Activated naive CD4-positive, alpha-beta T cell treated with anti-CD3 and anti-CD28 coated beads, Interleukin-2, amount 50 U/mL, for 16 hours (primary cell): ENCODE data around the gene CCDC158.

Experiments
- DNase-seq: peaks from one replicate; pipeline ENCODE4 v3.0.0-alpha.2; 2020

CCDC158 gene

DNA sequence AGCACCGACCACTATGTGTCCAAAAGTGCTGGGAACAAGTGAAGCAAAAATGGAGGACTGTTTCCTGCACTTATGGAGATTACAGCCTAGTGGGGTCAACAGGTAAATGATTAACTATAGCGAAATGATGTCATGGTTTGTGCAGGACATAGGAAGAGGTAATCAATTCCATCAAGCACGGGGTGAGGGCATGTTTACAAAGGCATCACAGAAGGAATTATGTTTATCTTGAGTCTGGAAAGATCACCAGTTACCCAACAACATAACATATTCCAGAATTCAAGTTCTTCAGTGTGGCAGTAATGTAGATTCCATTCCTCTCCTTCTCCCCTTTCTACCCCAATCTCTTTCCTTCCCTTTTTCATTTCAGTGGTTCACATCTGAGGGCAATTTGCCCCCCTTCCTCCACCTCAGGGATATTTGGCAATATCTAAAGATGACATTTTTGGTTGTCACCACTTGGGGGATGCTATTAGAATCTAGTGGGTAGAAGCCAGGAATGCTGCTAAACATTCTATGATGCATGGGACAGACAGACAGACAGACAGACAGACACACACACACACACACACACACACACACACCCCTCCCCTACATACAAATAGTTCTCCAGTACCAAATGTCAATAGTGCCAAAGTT, 145.3 kb downstream of the CCDC158 start:
- DNase-seq: no peak

DNA sequence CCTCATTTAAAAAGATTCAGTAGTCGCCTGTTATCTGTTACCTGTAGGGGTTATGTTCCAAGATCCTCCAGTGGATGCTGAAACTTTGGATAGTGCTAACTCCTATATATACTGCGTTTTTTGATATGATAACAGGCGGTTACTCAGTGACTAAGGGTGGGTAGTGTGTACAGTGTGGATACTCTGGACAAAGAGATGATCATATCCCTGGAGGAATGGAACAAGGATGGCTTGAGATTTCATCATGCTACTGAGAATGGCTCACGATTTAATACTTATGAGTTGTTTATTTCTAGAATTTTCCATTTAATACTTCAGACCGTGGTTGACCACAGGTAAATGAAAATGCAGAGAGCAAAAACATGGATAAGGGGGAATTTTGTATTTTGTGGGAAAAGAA, 147.9 kb downstream of the CCDC158 start:
- DNase-seq: no peak

DNA sequence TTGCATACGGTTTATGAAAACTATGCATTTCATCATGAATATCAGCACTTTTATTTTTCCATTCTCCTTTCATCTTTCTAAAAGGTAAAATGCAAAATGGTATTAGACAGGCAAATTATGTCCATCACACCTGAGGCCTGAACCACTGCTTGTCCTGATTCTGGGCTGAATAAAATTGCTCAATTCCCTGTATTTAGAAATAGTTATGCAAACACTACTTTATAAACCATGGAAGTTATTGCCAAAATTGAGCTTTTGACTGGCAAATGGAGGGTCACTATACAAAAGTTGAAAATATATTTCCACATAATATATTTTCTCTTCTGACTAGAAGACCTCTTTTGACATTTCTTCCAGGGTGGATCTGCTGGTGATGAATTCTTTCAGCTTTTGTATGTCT, 148.4 kb downstream of the CCDC158 start:
- no peak for DNase-seq

DNA sequence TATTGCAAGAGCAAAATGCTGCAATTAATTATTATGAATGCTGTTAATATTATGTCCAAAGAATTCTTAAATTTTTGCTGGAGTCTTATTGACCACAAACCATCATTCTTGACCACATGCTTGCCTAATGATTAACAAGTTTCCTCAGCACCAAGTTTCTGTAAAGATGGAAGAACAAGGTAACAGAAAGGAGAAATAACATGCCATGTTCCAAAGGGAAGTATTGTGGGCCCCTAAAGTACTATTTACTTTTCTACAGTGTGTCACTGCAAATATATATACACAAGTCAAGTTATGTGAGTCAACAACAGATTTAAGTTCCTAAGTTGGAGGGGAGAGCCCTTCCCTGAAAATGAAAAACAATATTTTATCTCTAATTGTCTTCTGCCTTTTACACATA, 148.9 kb downstream of the CCDC158 start:
- DNase-seq: no peak

DNA sequence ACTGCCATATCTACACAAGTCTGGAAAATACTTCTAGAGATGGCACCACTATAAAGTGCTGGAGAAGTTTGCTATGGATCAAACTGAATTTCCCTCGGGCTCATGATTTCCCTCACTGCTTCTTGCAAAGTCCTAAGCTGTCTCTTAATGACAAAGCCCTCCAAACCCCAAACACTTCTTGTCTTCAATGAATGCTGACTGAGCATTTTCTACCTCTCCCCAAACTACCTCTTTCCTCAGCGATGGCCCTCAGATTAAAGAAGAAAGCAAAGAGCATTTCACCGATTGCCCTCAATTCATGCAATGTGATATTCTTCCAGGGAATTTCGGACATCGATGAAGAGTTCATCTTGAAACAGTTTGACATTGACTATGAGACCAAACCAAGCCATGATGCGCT, 149.7 kb downstream of the CCDC158 start:
- no peak for DNase-seq

DNA sequence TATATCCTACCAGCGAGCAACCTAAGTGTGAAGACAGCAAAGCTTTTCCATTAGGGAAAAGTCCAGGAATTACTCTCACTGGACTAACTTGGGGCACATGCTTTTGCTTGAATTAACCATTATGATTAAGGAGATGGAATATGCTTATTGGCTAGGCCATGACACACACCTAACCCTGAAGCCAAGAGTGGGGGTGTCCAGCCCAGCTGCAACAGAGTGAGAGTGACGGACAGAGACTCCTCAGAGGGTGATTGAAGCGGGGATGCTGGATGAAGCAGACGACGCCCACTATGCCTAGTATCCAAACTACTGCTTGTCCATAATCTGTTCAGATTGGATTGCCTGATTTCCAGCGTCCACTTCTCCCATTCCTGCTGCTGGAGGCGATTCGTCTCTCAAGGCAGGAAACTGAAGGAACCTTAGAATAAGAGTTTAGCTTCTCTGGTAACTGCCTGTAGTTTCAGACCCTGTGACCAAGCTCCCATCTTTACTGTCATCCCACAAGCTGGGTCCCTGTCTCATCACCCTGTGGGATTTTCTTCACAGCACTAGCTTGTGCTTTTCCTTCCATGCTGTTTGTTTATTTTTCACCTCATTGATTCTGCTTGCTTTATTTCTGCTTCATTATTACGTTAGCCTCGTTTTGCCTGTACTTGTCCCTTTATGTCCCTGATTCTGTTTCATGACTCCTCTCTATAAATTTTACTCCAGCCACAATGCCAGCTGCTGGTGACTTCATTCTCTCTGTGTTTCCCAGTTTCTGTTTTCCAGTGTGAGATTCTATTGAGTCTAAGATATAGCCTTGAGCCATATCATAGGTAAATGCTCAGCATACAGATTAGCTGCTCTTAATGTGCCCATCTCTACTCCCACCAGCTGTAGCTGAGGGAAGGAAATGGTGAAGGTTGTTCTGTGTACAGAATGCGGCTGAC, 150.4 kb downstream of the CCDC158 start:
- no peak for DNase-seq

DNA sequence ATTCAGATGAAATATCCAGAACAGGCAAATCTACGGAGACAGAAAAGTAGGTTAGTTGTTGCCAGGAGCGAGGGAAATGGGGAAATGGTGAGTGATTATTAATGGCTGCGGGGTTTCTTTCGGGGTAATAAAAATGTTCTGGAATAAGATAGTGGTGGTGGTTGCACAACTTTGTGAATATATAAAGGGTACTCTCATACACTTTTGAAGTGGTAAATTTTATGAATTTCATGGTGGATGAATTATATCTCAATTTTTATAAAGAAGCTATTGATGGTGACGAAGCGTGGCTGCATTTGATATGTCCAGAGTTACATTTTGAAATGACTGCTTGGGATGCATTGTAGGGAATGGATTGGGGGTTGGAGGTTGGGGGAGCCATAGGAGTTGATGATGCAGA, 153.1 kb downstream of the CCDC158 start:
- DNase-seq: no peak

DNA sequence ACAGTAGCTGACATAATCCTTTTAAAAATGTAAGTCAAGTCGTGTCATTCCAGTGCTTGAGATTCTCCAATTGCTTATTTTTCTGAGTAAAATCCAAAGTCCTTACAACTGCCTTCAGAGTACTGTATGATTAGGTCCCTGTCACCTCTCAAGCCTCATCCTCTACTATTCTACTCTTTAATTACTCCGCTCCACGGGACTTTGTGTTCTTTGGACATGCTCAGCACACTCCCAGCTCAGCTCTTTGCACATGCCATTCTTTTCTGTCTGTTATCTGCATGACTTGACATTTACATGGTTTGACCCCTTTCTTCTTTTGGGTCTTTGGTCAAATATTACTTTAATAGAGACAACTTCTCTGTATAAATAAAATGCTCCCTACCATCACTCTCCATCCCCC, 154.3 kb downstream of the CCDC158 start:
- no peak for DNase-seq

DNA sequence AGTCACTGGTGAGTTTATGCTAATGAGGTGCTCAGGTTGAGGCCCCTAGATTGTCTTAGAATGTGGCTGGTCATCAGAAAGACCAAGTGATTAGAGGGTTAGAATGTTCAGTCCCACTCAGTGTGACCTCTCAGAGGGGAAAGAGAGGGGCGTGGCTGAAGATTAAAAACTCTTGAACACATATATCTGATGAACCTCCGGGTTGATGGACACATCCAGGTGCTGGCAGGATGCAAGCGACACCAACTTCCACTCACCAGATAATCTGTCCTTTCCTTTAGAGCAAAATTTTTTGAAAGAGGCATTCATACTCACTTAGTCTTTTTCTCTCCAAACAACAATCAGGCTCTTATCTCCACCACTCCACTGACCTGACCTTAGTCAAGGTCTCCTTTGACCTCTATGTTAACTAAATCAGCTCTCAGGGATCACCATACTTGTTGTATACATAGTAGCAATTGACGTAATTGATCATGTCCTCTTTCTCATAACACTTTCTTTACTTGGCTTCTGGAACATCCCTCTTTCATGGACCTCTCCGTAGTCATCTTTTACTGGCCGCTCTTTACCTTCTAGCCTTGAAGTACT, 155.2 kb downstream of the CCDC158 start:
- DNase-seq: no peak
